Right renal pelvis (tissue), 4 donors: ENCODE results near the gene PHKG1. TPM values are rescaled to one million over a fixed set of nuclear protein-coding genes. Genes with fewer than 3 reads are reported as not detected.
A peak's percentile ranks its signal among the peaks of the same experiment; 100 is the strongest.
"Not testable (repeated sequence)": the region's sequence is repeated elsewhere in the genome, so short reads cannot be mapped to it uniquely, and the experiment has no call there.

Experiments used
- DNase-seq, 4 donors: peaks; one replicate each; pipeline ENCODE4 v3.0.0-alpha.2; 2013; ENCODE audit warnings: low read depth in 4 of 4, low spot score in 3 of 4, missing footprints in 1 of 4
- polyA plus RNA-seq, 4 donors: library from polyadenylated mRNA; unstranded; fragments of 120-200 nt; gene quantifications; one replicate each; pipeline ENCODE4 v1.2.1, GENCODE V29; 2013; ENCODE audit not compliant: insufficient read length in 4 of 4

Gene PHKG1
- polyA plus RNA-seq, 4 donors, result 0.94 to 1.5 (median 1.1) TPM

- DNase-seq, result peak in 1 of 4 donors; percentile 36
These were observed 45.9 kb downstream of the PHKG1 start for GRCh38 chr7:56046721-56047445.

GRCh38 chr7:56045758-56046157 is 47.0 kb downstream of the PHKG1 start:
- not testable (repeated sequence) for DNase-seq

GRCh38 chr7:56040730-56041129 is 52.0 kb downstream of the PHKG1 start:
- no peak for DNase-seq

GRCh38 chr7:56033671-56034432 is 58.9 kb downstream of the PHKG1 start:
- DNase-seq, result peak in 1 of 4 donors; percentile 54

- DNase-seq, result not testable (repeated sequence)
These were observed 60.2 kb downstream of the PHKG1 start for GRCh38 chr7:56032578-56032977.

GRCh38 chr7:56031556-56031955 is 61.2 kb downstream of the PHKG1 start:
- DNase-seq, result not testable (repeated sequence)

- no peak for DNase-seq
These were observed 62.4 kb downstream of the PHKG1 start for GRCh38 chr7:56030340-56030739.

Other genes with a start within 250 kb of the PHKG1 start
- under 1 TPM; 0.17 to 0.46 (median 0.32) TPM for gene SEPTIN14, start 230.2 kb downstream of the PHKG1 start, polyA plus RNA-seq
- gene ZNF713, start 205.5 kb downstream of the PHKG1 start, polyA plus RNA-seq, result 10 to 100 TPM; 11.2 to 14.1 (median 12.3) TPM
- gene MRPS17, start 141.1 kb downstream of the PHKG1 start, polyA plus RNA-seq, result 10 to 100 TPM; 16.7 to 22.8 (median 18.4) TPM
- 100 to 1,000 TPM; 109 to 141 (median 124) TPM for gene NIPSNAP2, start 128.4 kb downstream of the PHKG1 start, polyA plus RNA-seq
- 10 to 100 TPM; 35.0 to 44.4 (median 37.1) TPM for gene PSPH, start 41.5 kb downstream of the PHKG1 start, polyA plus RNA-seq
- gene CCT6A, start 41.2 kb downstream of the PHKG1 start, polyA plus RNA-seq, result 100 to 1,000 TPM; 201 to 229 (median 221) TPM
- 100 to 1,000 TPM in 3 of 4 donors, 10 to 100 TPM in 1; 74.6 to 143 (median 127) TPM for gene SUMF2, start 28.7 kb downstream of the PHKG1 start, polyA plus RNA-seq
- gene CHCHD2, start 13.5 kb upstream of the PHKG1 start, polyA plus RNA-seq, result 100 to 1,000 TPM; 256 to 315 (median 289) TPM
- 1 to 10 TPM; 2.0 to 4.3 (median 2.8) TPM for gene NUPR2, start 23.5 kb upstream of the PHKG1 start, polyA plus RNA-seq